22Rv1 (cell line): ENCODE data around the gene HOXC13.

ENCODE experiments used
- H3K27ac ChIP-seq: fragments of 450-650 bp; 2 replicates; pipeline ENCODE4 v1.5.1; 2017
- CTCF ChIP-seq: fragments of 450-650 bp; IDR thresholded peaks from 2 replicates; pipeline ENCODE4 v1.5.1; 2017; ENCODE audit warnings: mild to moderate bottlenecking
- ZFX ChIP-seq: fragments of 450-650 bp; IDR thresholded peaks from 2 replicates; pipeline ENCODE4 v1.6.1; 2017; ENCODE audit warnings: antibody characterized with exemption, borderline replicate concordance

The HOXC13 gene

GRCh38 chr12:53982648-53983567 lies 44.3 kb downstream of the HOXC13 start:
- TF ChIP-seq CTCF = no peak
- no peak for TF ChIP-seq ZFX
- no peak overlapping the region for H3K27ac ChIP-seq

GRCh38 chr12:53983568-53983949 lies 44.9 kb downstream of the HOXC13 start:
- no peak overlapping the region for H3K27ac ChIP-seq
- TF ChIP-seq ZFX (no peak), CTCF (no peak)

GRCh38 chr12:53983950-53984572 lies 45.4 kb downstream of the HOXC13 start:
- peak overlapping the region; percentile 84 for H3K27ac ChIP-seq
- no peak for TF ChIP-seq CTCF

- TF ChIP-seq ZFX = no peak
- TF ChIP-seq CTCF = peak; percentile 90
- H3K27ac ChIP-seq = peak within 1 kb of the TSS; percentile 84
Measured at GRCh38 chr12:53984901-53985691, 46.5 kb downstream of the HOXC13 start, which contains the start of gene HOXC10. TSS of gene HOXC10 (plus strand) at chr12:53985146. CDS start at chr12:53985260, 114 bp downstream.

GRCh38 chr12:53985692-53985993 lies 47.0 kb downstream of the HOXC13 start:
- TF ChIP-seq ZFX (no peak), CTCF (no peak)
- H3K27ac ChIP-seq = peak overlapping the region; percentile 84

GRCh38 chr12:53985994-53986685 lies 47.5 kb downstream of the HOXC13 start:
- peak overlapping the region; percentile 84 for H3K27ac ChIP-seq
- no peak for TF ChIP-seq CTCF
- TF ChIP-seq ZFX = no peak
